Gastrocnemius medialis (tissue), 4 donors: ENCODE data around the gene DAD1. TPM values are rescaled to one million over a fixed set of nuclear protein-coding genes. Genes with fewer than 3 reads are reported as not detected.

Source experiments
- ATAC-seq, 2 donors: fragments of 150-250 bp; one replicate each; pipeline ENCODE4 v1.9.1; 2016
- DNase-seq, 2 donors: peaks; one replicate each; pipeline ENCODE4 v3.0.0-alpha.2; 2019
- H3K27ac ChIP-seq, 4 donors: fragments of 200-600 bp; sonication (generic); 1 replicate in 1 of 4; 2 replicates in 3 of 4; pipeline ENCODE4 v1.5.1; 2016 to 2018; ENCODE audit warnings: mild to moderate bottlenecking in 2 of 4, moderate library complexity in 1 of 4
- H3K27me3 ChIP-seq, 3 donors: fragments of 200-600 bp; sonication (generic) in 2 of 3; 1 replicate in 1 of 3; 2 replicates in 2 of 3; pipeline versions ENCODE4 v1.5.1 to v1.6.0; 2016 to 2019; ENCODE audit warnings: mild to moderate bottlenecking in 1 of 3, moderate library complexity in 1 of 3
- H3K36me3 ChIP-seq, 2 donors: fragments of 200-600 bp; sonication (generic) in 1 of 2; one replicate each; pipeline ENCODE4 v1.5.1; 2017 to 2018
- H3K4me1 ChIP-seq, 2 donors: fragments of 200-600 bp; sonication (generic) in 1 of 2; one replicate each; pipeline ENCODE4 v1.5.1; 2016 to 2017; ENCODE audit warnings: mild to moderate bottlenecking in 2 of 2
- H3K4me3 ChIP-seq, 4 donors: fragments of 200-600 bp; sonication (generic) in 3 of 4; 1 replicate in 1 of 4; 2 replicates in 3 of 4; pipeline ENCODE4 v1.5.1; 2016 to 2019; ENCODE audit warnings: mild to moderate bottlenecking in 2 of 4
- H3K9me3 ChIP-seq, 3 donors: fragments of 200-600 bp; sonication (generic) in 2 of 3; 1 replicate in 1 of 3; 2 replicates in 2 of 3; pipeline ENCODE4 v1.5.1; 2016 to 2019
- CTCF ChIP-seq, 5 experiments: fragments of 450-650 bp in 3 of 5; fragments of 200-600 bp in 2 of 5; sonication (generic) in 2 of 5; IDR thresholded peaks in 4 of 5; conservative IDR thresholded peaks in 1 of 5; 1 replicate in 4 of 5; 2 replicates in 1 of 5; pipeline ENCODE4 v1.5.1; 2016 to 2019; ENCODE audit warnings: antibody characterized with exemption in 5 of 5, mild to moderate bottlenecking in 3 of 5, moderate library complexity in 3 of 5
- POLR2A ChIP-seq, 2 donors: fragments of 450-650 bp; IDR thresholded peaks; one replicate each; pipeline ENCODE4 v1.6.1; 2017; ENCODE audit warnings: antibody characterized with exemption in 2 of 2, mild to moderate bottlenecking in 2 of 2, moderate library complexity in 2 of 2
- in situ Hi-C, 4 donors: fragments of 200-750 bp; cut with MboI; loops; one replicate each; pipeline versions ENCODE4 v1.15.0 to v1.8.0; 2017; ENCODE audit warnings: low sequenced_read_pairs in 4 of 4
- intact Hi-C: fragments of 100-400 bp; cut with DNase I; formaldehyde crosslinking; loops from one replicate; pipeline ENCODE4 v1.15.1; 2023; ENCODE audit warnings: low total_unique reads
- total RNA-seq, 4 donors: library from RNA; depleted of rRNA; stranded (reverse); fragments of >200 nt; gene quantifications; one replicate each; pipeline versions ENCODE4 v1.1.0 to v1.2.3, GENCODE V29; 2016

Gene DAD1
- total RNA-seq, 4 donors from 2014 or later, result 155 to 257 (median 209) TPM

GRCh38 chr14:22570132-22570949 is 18.7 kb downstream of the DAD1 start:
- in situ Hi-C loops (loop anchor here in 2 of 4 donors (5.0 to 25.0 kb wide), 3 partner anchors 82 to 292 kb away; partner anchors contain the start of gene LRP10 (in 1 of the 2)), intact Hi-C loops (loop anchor here (1.0 to 2.0 kb wide), 2 partner anchors 28 to 83 kb away; partner anchors contain the start of gene ABHD4)
- Histone ChIP-seq H3K4me1 (peaks cover 21 to 28% of the 10 kb centered on the region in 2 donors), H3K27me3 (no peaks in the 10 kb centered on the region), H3K27ac (peak overlapping the region in 3 of 4 donors; percentile 0 to 39 (median 39)), H3K4me3 (no peak overlapping the region), H3K36me3 (peaks cover 0 to 32% of the 10 kb centered on the region in 2 donors), H3K9me3 (no peaks in the 10 kb centered on the region)
- DNase-seq, result peak; percentile 35 to 56
- peak; percentile 58 to 82 for ATAC-seq
- TF ChIP-seq POLR2A (IDR thresholded peaks at IDR 0.05), result no peak
- peak; percentile 75 to 90 (median 84) for TF ChIP-seq CTCF (IDR thresholded peaks at IDR 0.05 in 4 of 5, conservative IDR thresholded peaks at IDR 0.05 in 1 of 5)

- peaks cover 0 to 29% of the 10 kb centered on the region in 2 donors for H3K36me3 ChIP-seq
- TF ChIP-seq CTCF (IDR thresholded peaks at IDR 0.05 in 4 of 5, conservative IDR thresholded peaks at IDR 0.05 in 1 of 5), result no peak
- TF ChIP-seq POLR2A (IDR thresholded peaks at IDR 0.05), result no peak
- no peaks in the 10 kb centered on the region for H3K27me3 ChIP-seq
- no peak overlapping the region for H3K4me3 ChIP-seq
- DNase-seq (no peak), ATAC-seq (no peak)
- H3K9me3 ChIP-seq, result no peaks in the 10 kb centered on the region
- H3K4me1 ChIP-seq, result peaks cover 21 to 28% of the 10 kb centered on the region in 2 donors
- in situ Hi-C loops, result loop anchor here (5.0 to 25.0 kb wide), 5 partner anchors 75 to 293 kb away; partner anchors contain the start of genes LRP10 (in 1 of the 4) and OR6J1 (in 1 of the 4)
- no peak overlapping the region for H3K27ac ChIP-seq
- intact Hi-C loops, result loop anchor here (1.0 to 2.0 kb wide), 2 partner anchors 29 to 84 kb away; partner anchors contain the start of gene ABHD4
These were observed 19.3 kb downstream of the DAD1 start for GRCh38 chr14:22569737-22570131.

GRCh38 chr14:22569106-22569736 is 19.8 kb downstream of the DAD1 start:
- H3K4me3 ChIP-seq, result no peak overlapping the region
- in situ Hi-C loops, result loop anchor here (5.0 to 25.0 kb wide), 4 partner anchors 76 to 293 kb away; partner anchors contain the start of genes LRP10 (in 1 of the 4) and OR6J1 (in 1 of the 4)

More at GRCh38 chr14:22569106-22569736, 19.8 kb downstream of the DAD1 start:
- intact Hi-C loops, result no loop called here
- Histone ChIP-seq H3K27ac (no peak overlapping the region), H3K27me3 (no peaks in the 10 kb centered on the region), H3K4me1 (peaks cover 24 to 33% of the 10 kb centered on the region in 2 donors), H3K9me3 (no peaks in the 10 kb centered on the region), H3K36me3 (peaks cover 0 to 24% of the 10 kb centered on the region in 2 donors)
- TF ChIP-seq CTCF (IDR thresholded peaks at IDR 0.05 in 4 of 5, conservative IDR thresholded peaks at IDR 0.05 in 1 of 5), result no peak
- TF ChIP-seq POLR2A (IDR thresholded peaks at IDR 0.05), result no peak
- ATAC-seq, result no peak
- DNase-seq, result no peak
